ENCODE data around the gene ERC1. TPM values are rescaled to one million over a fixed set of nuclear protein-coding genes. Genes with fewer than 3 reads are reported as not detected.
"Not testable (repeated sequence)": the region's sequence is repeated elsewhere in the genome, so short reads cannot be mapped to it uniquely, and the experiment has no call there.

The ERC1 gene
- total RNA-seq, 1 experiment from 2014 or later: 39.4 TPM

- H3K9me3 Mint-ChIP-seq (ENCODE audit: low read depth, unreplicated experiment): no peaks in the 10 kb centered on the region
- intact Hi-C loops (cut with micrococcal nuclease; ENCODE audit: unreplicated experiment): no loop called here
- H3K4me1 Mint-ChIP-seq (ENCODE audit: low read depth, unreplicated experiment): peaks cover 8% of the 10 kb centered on the region
- no peak overlapping the region for H3K4me3 Mint-ChIP-seq (ENCODE audit: low read depth, unreplicated experiment)
- no peaks in the 10 kb centered on the region for H3K36me3 Mint-ChIP-seq (ENCODE audit: insufficient read depth, unreplicated experiment)
- no peak overlapping the region for H3K27ac Mint-ChIP-seq (ENCODE audit: unreplicated experiment)
- H3K27me3 Mint-ChIP-seq (ENCODE audit: unreplicated experiment): no peaks in the 10 kb centered on the region
- TF ChIP-seq, protein P1, sequence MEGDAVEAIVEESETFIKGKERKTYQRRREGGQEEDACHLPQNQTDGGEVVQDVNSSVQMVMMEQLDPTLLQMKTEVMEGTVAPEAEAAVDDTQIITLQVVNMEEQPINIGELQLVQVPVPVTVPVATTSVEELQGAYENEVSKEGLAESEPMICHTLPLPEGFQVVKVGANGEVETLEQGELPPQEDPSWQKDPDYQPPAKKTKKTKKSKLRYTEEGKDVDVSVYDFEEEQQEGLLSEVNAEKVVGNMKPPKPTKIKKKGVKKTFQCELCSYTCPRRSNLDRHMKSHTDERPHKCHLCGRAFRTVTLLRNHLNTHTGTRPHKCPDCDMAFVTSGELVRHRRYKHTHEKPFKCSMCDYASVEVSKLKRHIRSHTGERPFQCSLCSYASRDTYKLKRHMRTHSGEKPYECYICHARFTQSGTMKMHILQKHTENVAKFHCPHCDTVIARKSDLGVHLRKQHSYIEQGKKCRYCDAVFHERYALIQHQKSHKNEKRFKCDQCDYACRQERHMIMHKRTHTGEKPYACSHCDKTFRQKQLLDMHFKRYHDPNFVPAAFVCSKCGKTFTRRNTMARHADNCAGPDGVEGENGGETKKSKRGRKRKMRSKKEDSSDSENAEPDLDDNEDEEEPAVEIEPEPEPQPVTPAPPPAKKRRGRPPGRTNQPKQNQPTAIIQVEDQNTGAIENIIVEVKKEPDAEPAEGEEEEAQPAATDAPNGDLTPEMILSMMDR (IDR thresholded peaks at IDR 0.05; ENCODE audit: unreplicated experiment): no peak
- DNase-seq: no peak
- CTCF ChIA-PET: no interaction called here
- BruUV-seq (replicated peaks): no TSS peak
Measured at GRCh38 chr12:1205512-1206060, 214.6 kb downstream of the ERC1 start.

DNA sequence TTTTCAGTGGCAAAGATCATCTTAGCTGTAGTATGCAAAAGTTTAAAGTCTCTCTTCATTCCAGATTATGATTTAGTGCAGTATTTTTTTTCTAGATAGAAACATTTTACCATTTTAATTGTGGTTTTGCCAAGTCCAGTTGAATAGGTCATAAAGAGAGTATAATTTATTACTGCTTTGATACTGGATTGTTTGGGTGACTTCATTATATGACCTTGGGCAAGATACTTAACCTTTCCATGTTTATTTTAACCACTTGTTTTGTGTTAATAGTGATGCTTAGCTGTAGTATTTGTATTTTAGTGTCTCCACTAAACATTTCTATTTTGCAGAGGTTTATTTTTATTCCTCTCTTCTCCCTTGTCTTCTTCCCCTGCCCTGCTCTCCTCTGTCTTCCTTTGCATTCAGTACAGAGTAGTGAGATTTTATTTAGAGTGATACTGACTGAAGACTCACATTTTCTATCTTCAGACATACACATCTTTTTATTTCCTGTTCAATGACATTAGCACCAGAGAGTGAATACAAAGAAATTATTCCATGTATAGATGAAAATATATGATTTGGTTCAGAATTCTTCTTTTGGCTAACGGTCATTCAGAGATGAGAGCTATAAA lies 215.2 kb downstream of the ERC1 start:
- H3K4me3 Mint-ChIP-seq (ENCODE audit: low read depth, unreplicated experiment): no peak overlapping the region
- no peaks in the 10 kb centered on the region for H3K36me3 Mint-ChIP-seq (ENCODE audit: insufficient read depth, unreplicated experiment)
- TF ChIP-seq, protein P1 (IDR thresholded peaks at IDR 0.05; ENCODE audit: unreplicated experiment): no peak
- BruUV-seq (replicated peaks): no TSS peak
- peaks cover 8% of the 10 kb centered on the region for H3K4me1 Mint-ChIP-seq (ENCODE audit: low read depth, unreplicated experiment)
- H3K9me3 Mint-ChIP-seq (ENCODE audit: low read depth, unreplicated experiment): no peaks in the 10 kb centered on the region
- no peak for DNase-seq
- intact Hi-C loops (cut with micrococcal nuclease; ENCODE audit: unreplicated experiment): no loop called here
- H3K27ac Mint-ChIP-seq (ENCODE audit: unreplicated experiment): no peak overlapping the region
- H3K27me3 Mint-ChIP-seq (ENCODE audit: unreplicated experiment): no peaks in the 10 kb centered on the region
- CTCF ChIA-PET: no interaction called here

DNA sequence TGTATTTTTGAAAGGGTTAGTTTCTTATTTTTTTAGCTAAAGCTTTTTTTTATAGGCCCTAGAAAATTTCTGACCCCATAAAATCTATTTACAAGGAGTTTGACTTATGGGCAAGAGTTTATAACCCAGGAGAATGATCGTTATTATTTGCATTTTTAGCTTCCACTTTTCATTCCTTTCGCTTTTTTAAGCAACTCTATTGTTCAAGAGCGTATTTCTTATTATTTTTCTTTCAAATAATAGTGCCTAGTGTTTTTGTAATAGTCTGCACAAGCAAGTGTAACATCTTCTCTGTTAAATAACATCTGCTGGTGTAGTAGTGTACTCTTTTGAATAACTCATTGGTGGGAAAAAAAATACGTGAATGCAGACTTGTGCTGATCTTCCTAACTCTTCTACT lies 216.3 kb downstream of the ERC1 start:
- Mint-ChIP-seq H3K27me3 (ENCODE audit: unreplicated experiment) (no peaks in the 10 kb centered on the region), H3K36me3 (ENCODE audit: insufficient read depth, unreplicated experiment) (no peaks in the 10 kb centered on the region), H3K4me1 (ENCODE audit: low read depth, unreplicated experiment) (peaks cover 13% of the 10 kb centered on the region), H3K4me3 (ENCODE audit: low read depth, unreplicated experiment) (no peak overlapping the region), H3K9me3 (ENCODE audit: low read depth, unreplicated experiment) (no peaks in the 10 kb centered on the region), H3K27ac (ENCODE audit: unreplicated experiment) (no peak overlapping the region)
- TF ChIP-seq, protein P1 (IDR thresholded peaks at IDR 0.05; ENCODE audit: unreplicated experiment): no peak
- no peak for DNase-seq
- CTCF ChIA-PET: interaction anchor here (1.2 kb wide), 1 partner anchor 10 kb away, joined by 3 read pairs; no protein-coding TSS in a partner anchor
- no TSS peak for BruUV-seq (replicated peaks)
- intact Hi-C loops (cut with micrococcal nuclease; ENCODE audit: unreplicated experiment): no loop called here

DNA sequence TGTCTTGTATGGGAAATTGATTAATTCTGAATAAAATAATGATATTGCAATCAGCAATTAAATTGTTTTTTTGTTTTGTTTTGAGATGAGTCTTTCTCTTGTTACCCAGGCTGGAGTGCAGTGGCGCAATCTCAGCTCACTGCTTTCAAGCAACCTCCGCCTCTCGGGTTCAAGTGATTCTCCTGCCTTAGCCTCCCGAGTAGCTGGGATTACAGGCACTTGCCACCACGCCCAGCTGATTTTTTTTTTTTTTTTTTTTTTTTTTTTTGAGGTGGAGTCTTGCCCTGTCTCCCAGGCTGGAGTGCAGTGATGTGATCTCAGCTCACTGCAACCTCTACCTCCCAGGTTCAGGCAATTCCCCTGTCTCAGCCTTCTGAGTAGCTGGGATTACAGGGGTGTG lies 217.7 kb downstream of the ERC1 start:
- H3K4me1 Mint-ChIP-seq (ENCODE audit: low read depth, unreplicated experiment): peaks cover 15% of the 10 kb centered on the region
- intact Hi-C loops (cut with micrococcal nuclease; ENCODE audit: unreplicated experiment); H3K36me3 Mint-ChIP-seq (ENCODE audit: insufficient read depth, unreplicated experiment); BruUV-seq (replicated peaks); H3K4me3 Mint-ChIP-seq (ENCODE audit: low read depth, unreplicated experiment); H3K9me3 Mint-ChIP-seq (ENCODE audit: low read depth, unreplicated experiment); H3K27me3 Mint-ChIP-seq (ENCODE audit: unreplicated experiment); DNase-seq; H3K27ac Mint-ChIP-seq (ENCODE audit: unreplicated experiment): not testable (repeated sequence)
- CTCF ChIA-PET: interaction anchor here (1.1 kb wide), 1 partner anchor 12 kb away, joined by 3 read pairs; no protein-coding TSS in a partner anchor

DNA sequence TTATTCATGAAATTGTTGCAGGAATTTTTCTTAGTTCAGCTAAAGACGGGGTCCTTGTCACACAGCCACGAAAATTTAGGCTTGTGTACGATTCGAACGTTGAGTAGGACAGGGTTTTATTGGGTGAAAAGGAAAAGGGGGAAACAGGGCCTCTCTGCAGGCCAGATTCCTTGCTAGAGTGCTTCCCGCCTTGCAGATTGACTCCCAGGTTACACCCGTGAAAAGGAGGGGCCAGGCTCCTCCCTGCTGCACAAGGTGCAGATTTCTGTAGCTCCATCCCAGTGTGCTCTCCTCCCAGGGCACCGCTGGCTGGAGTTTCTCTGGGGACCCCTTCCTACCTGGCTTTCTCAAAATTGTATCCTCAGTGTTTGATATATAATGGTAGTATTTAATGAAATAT lies 221.5 kb downstream of the ERC1 start:
- Mint-ChIP-seq H3K4me3 (ENCODE audit: low read depth, unreplicated experiment) (no peak overlapping the region), H3K9me3 (ENCODE audit: low read depth, unreplicated experiment) (no peaks in the 10 kb centered on the region), H3K4me1 (ENCODE audit: low read depth, unreplicated experiment) (peaks cover 7% of the 10 kb centered on the region), H3K27ac (ENCODE audit: unreplicated experiment) (no peak overlapping the region), H3K27me3 (ENCODE audit: unreplicated experiment) (no peaks in the 10 kb centered on the region), H3K36me3 (ENCODE audit: insufficient read depth, unreplicated experiment) (no peaks in the 10 kb centered on the region)
- DNase-seq: no peak
- TF ChIP-seq, protein P1 (IDR thresholded peaks at IDR 0.05; ENCODE audit: unreplicated experiment): no peak
- CTCF ChIA-PET: interaction anchor here (0.6 to 1.1 kb wide), 2 partner anchors 8 to 205 kb away, joined by 3 read pairs; no protein-coding TSS in a partner anchor
- intact Hi-C loops (cut with micrococcal nuclease; ENCODE audit: unreplicated experiment): loop anchor here (10.0 kb wide), 2 partner anchors 132 to 372 kb away; no protein-coding TSS in a partner anchor
- no TSS peak for BruUV-seq (replicated peaks)
